Activated CD4-positive, alpha-beta T cell treated with anti-CD3 and anti-CD28 coated beads, Interleukin-2, amount 50 U/mL, for 1 hour (primary cell): ENCODE results near the gene SOAT2.

Source experiments
- DNase-seq: peaks from one replicate; pipeline ENCODE4 v3.0.0-alpha.2; 2020

Gene SOAT2

GRCh38 chr12:53102883-53103807 is at the start of gene SOAT2:
TSS of gene SOAT2 (plus strand) at chr12:53103486. CDS start at chr12:53103578, 92 bp downstream.
- peak; percentile 29 for DNase-seq

- peak; percentile 92 for DNase-seq
These were observed 49.0 kb upstream of the SOAT2 start for GRCh38 chr12:53054112-53054878.

DNA sequence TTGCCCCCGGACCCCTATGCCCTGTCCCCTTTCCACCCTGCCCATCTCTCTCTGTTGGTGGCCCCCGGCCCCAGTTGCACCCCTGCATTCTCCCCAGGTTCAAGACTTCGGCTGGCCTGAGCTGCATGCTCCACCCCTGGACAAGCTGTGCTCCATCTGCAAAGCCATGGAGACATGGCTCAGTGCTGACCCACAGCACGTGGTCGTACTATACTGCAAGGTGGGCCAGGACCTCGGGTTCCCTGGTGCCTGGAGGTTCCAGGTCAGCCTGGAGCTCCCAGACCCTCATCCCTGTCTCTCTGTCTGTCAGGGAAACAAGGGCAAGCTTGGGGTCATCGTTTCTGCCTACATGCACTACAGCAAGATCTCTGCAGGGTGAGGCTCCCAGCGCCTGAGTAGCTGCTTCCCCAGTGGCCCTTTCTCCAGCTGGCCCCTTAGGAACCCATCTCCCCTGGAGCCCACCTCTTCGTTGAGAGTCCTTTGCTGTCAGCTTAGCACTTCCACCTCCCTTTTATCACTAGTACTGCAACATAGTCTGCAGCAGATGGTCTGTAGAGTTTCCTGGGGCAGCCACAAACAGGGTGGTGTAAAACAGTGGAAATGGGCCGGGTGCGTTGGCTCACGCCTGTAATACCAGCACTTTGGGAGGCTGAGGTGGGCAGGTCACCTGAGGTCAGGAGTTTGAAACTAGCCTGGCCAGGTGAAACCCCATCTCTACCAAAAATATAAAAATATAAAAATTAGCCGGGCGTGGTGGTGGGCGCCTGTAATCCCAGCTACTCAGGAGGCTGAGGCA is 47.6 kb upstream of the SOAT2 start:
- DNase-seq = no peak

- DNase-seq = no peak
These were observed 47.0 kb upstream of the SOAT2 start for GRCh38 chr12:53056296-53056695.

GRCh38 chr12:53056901-53057300 is 46.4 kb upstream of the SOAT2 start:
- DNase-seq = no peak

DNA sequence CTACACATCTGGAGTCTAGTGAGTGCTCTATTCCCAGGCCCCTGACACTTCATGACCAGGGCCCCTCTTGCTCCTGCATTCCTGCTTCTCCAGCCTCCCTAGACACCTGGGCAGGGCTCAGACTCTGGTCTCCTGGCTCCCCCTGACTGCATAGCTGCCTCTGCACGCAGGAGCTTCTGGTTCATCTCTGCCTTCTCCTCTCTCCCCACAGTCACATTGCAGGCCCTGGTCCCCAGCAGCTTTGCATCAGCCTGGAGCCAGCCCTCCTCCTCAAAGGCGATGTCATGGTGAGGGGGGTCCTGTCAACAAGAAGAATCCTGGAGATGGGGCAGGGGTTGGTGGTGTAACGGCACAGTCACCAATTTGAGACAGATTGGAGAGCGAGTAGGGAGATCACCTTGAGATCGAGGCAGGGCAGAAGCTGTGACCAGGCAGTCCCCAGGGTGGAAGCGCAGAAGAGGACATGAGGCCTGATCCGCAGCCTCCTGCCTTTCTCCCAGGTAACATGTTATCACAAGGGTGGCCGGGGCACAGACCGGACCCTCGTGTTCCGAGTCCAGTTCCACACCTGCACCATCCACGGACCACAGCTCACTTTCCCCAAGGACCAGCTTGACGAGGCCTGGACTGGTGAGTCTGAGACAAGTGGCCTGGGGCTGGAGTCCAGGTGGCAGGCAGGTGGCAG is 45.3 kb upstream of the SOAT2 start:
- no peak for DNase-seq

- no peak for DNase-seq
These were observed 44.4 kb upstream of the SOAT2 start for GRCh38 chr12:53058674-53059433.

- DNase-seq = no peak
These were observed 43.7 kb upstream of the SOAT2 start for GRCh38 chr12:53059434-53060063.

GRCh38 chr12:53060064-53060720 is 43.1 kb upstream of the SOAT2 start:
- no peak for DNase-seq

- no peak for DNase-seq
These were observed 42.5 kb upstream of the SOAT2 start for GRCh38 chr12:53060721-53061276.

GRCh38 chr12:53061404-53062010 is 41.8 kb upstream of the SOAT2 start:
- no peak for DNase-seq

- DNase-seq = no peak
These were observed 41.0 kb upstream of the SOAT2 start for GRCh38 chr12:53062011-53062961.

DNA sequence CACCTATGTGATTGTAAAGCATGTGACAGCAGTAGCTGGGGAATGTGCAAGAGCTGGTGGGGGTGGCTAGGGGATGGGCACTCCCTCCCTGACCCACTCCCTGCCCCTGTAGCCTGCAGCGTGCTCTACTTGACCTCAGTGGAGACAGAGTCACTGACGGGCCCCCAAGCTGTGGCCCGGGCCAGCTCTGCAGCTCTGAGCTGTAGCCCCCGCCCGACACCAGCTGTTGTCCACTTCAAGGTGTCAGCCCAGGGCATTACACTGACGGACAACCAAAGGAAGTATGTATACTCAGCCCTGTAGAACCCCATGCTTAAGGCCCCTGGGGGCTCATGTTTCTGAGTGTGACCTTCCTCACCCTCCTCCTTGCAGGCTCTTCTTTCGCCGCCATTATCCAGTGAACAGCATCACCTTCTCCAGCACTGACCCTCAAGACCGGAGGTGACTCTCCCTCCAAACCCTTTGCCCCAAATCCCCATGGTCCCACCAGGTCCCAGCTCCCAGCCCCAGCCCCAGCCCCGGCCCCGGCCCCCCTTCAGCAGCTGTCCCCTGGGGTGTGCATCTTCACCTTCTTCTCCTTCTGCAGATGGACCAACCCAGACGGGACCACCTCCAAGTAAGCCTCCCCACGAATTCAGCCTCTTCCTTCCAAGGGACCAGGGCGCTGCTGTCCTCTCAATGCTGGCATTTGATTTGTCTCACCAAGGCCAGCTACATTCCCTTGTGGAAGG is 40.1 kb upstream of the SOAT2 start:
- no peak for DNase-seq

DNA sequence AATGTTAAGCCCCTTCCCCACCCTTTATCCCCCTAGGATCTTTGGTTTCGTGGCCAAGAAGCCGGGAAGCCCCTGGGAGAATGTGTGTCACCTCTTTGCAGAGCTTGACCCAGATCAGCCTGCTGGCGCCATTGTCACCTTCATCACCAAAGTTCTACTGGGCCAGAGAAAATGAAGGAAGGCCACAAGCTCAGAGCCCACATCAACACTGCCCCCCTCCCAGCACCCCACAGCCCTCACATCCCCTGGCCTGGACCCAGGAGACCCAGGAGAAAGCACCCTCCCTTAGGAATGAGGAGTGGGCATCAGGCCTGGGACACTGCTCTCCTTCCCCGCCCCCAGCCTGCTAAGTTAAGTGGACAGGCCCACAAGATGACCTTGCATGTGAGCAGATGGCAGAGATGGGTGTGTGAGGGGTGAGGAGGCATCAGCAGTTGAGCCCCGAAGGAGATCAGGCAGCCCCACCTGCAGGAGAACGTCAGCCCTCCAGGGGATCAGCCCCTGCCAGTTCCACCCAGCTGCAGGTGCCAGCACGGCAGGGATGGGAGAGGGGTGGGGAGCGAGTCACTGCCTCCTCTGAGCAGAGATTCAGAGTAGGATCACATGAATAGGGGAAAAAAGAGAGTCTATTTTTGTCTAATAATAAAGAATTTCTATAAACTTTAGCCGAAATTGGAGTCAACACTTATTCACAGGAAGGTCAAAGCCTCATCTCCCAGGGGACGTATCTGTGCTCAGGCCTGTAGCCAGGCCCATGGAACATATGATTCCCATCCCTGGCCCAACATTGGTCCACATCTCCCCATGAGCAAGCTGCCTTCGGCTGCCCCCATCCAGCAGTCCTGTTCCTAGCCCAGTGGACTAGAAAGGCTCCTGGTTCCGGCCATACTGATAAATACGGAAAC is 39.3 kb upstream of the SOAT2 start:
- no peak for DNase-seq

DNA sequence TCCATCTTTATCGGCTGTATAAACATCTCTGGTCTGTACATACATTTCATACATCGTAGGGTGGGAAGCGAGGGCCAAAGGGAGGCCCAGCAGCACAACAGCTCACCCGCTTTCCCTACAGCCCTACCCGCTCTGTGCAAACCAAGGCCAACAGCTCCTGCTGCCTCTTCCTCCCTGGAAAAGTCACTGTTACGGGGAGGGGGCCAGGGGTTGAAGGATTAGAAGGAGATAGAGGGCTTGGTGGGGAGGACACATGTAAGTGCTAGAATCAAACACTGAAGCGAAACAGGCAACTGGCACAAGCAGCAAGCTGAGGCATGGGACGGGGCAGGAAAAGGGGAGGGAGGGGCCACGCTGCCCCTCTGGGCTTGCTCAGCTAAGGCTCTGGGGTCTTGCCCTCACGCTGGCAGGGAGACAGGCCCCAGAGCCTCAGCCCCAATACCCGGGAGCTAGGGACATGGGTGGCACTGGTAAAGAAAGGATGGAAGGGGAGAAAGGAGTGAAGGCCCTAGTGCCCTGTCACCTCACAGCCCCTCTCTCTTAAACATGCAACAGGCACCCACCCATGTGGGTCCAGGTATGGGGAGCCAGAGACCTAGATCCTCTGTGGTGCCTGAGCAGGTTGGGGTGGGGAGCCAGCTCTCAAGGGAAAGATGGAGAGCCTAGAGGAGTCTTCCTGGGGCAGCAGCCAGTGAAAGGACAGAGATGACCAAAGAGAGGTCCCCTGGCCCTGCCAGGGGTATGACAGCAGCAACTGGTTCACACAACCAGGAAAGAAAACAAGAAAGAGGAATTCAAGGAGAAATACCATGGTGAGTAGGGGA is 38.5 kb upstream of the SOAT2 start:
- DNase-seq = no peak

DNA sequence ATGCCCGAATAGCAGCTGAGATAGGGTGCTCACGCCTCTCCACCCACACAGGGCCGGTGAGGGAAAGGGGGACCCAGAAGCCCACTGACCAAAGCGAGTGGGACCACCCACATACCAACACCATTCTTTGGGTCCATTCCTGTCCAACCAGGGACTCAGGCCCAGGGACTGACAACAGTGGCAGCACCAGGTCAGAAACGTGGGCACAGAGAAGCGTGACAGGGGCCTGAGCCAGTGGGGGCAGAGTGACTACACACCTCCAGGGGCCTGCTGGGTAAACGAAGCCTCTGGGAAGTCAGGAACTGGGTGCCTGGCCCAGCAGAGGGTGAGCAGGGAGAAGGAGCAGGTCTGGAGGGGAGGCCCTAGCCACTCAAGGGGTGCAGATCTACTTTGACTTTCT is 37.8 kb upstream of the SOAT2 start:
- no peak for DNase-seq
